K562 (cell line): ENCODE data around the gene MRPL10. TPM values are rescaled to one million over a fixed set of nuclear protein-coding genes. Genes with fewer than 3 reads are reported as not detected.

Source experiments
- CREB3L1 ChIP-seq: fragments of 450-650 bp; IDR thresholded peaks from 2 replicates; pipeline ENCODE4 v1.6.1; 2014; ENCODE audit warnings: low read depth, mild to moderate bottlenecking, moderate library complexity, borderline replicate concordance
- DEAF1 ChIP-seq: fragments of 450-650 bp; formaldehyde crosslinking; IDR thresholded peaks from 2 replicates; pipeline ENCODE4 v1.4.0; 2020; ENCODE audit warnings: mild to moderate bottlenecking, moderate library complexity
- ETS1 ChIP-seq: conservative IDR thresholded peaks from 2 replicates; pipeline ENCODE4 v1.6.1; 2011; ENCODE audit warnings: low read depth, mild to moderate bottlenecking, low read length; ENCODE audit not compliant: control insufficient read depth
- JUND ChIP-seq, 2 experiments: IDR thresholded peaks; 2 replicates in 1 of 2; 3 replicates in 1 of 2; pipeline ENCODE4 v1.6.1; 2011; ENCODE audit warnings: borderline replicate concordance in 2 of 2, low read depth in 2 of 2, low read length in 2 of 2, improper control_type of control experiment in 1 of 2, missing biosample characterization in 1 of 2, missing genetic modification characterization in 1 of 2, missing genetic modification reagents in 1 of 2
- MIER1 ChIP-seq: fragments of 450-650 bp; IDR thresholded peaks from 2 replicates; pipeline ENCODE4 v1.6.1; 2016; ENCODE audit warnings: antibody characterized with exemption, mild to moderate bottlenecking, low read depth
- NFXL1 ChIP-seq: fragments of 450-650 bp; formaldehyde crosslinking; IDR thresholded peaks from 2 replicates; pipeline ENCODE4 v1.4.0; 2021; ENCODE audit warnings: mild to moderate bottlenecking
- NR2C1 ChIP-seq, 2 experiments: fragments of 450-650 bp; IDR thresholded peaks; 2 replicates each; pipeline ENCODE4 v1.6.1; 2017; ENCODE audit warnings: mild to moderate bottlenecking in 2 of 2, antibody characterized with exemption in 1 of 2, inconsistent platforms in 1 of 2, missing compliant biosample characterization in 1 of 2, missing genetic modification characterization in 1 of 2
- NRF1 ChIP-seq, 2 experiments: fragments of 450-650 bp; IDR thresholded peaks in 1 of 2; conservative IDR thresholded peaks in 1 of 2; 2 replicates each; pipeline ENCODE4 v1.6.1; 2014; ENCODE audit warnings: mild to moderate bottlenecking in 2 of 2
- PHTF2 ChIP-seq: fragments of 250-450 bp; sonication (Bioruptor Pico); IDR thresholded peaks from 2 replicates; pipeline ENCODE4 v1.5.0; 2021; ENCODE audit warnings: mild to moderate bottlenecking
- PRDM10 ChIP-seq: fragments of 450-650 bp; IDR thresholded peaks from 2 replicates; pipeline ENCODE4 v1.6.1; 2018; ENCODE audit not compliant: partially characterized antibody
- SMC3 ChIP-seq: conservative IDR thresholded peaks from 2 replicates; pipeline ENCODE4 v1.6.1; 2011; ENCODE audit warnings: low read depth, low read length, improper control_type of control experiment; ENCODE audit not compliant: insufficient read depth
- TCF7 ChIP-seq: sonication (generic); IDR thresholded peaks from 2 replicates; pipeline ENCODE4 v1.6.1; 2016; ENCODE audit warnings: antibody characterized with exemption, borderline replicate concordance
- ZC3H4 ChIP-seq: sonication (generic); formaldehyde crosslinking; IDR thresholded peaks from 2 replicates; pipeline ENCODE4 v1.9.0; 2021; ENCODE audit warnings: missing genetic modification reagents, borderline replicate concordance
- ZNF263 ChIP-seq: sonication (generic); formaldehyde crosslinking; IDR thresholded peaks from 2 replicates; pipeline ENCODE4 v1.8.0; 2022; ENCODE audit warnings: mild to moderate bottlenecking, missing genetic modification reagents, borderline replicate concordance
- ZNF347 ChIP-seq: fragments of 450-650 bp; formaldehyde crosslinking; IDR thresholded peaks from 2 replicates; pipeline ENCODE4 v1.4.0; 2020; ENCODE audit warnings: low read depth, mild to moderate bottlenecking, moderate library complexity
- ZNF511 ChIP-seq: sonication (generic); formaldehyde crosslinking; IDR thresholded peaks from 2 replicates; pipeline ENCODE4 v1.8.0; 2022; ENCODE audit warnings: mild to moderate bottlenecking, missing genetic modification reagents
- ZNF583 ChIP-seq: fragments of 250-450 bp; sonication (Bioruptor Pico); IDR thresholded peaks from 2 replicates; pipeline ENCODE4 v1.4.0; 2020
- ZNF764 ChIP-seq: fragments of 250-450 bp; sonication (Bioruptor Pico); IDR thresholded peaks from 2 replicates; pipeline ENCODE4 v1.4.0; 2020; ENCODE audit warnings: low read depth, mild to moderate bottlenecking, moderate library complexity
- polyA plus RNA-seq, 8 experiments: library from polyadenylated mRNA; depleted of rRNA in 4 of 8; stranded (reverse) in 5 of 8; unstranded in 3 of 8; fragments of >200 nt; fragmentation: Nextera tagmentation in 2 of 8; fragmentation: Illumina TruSeq in 1 of 8; extraction: Ambion mirVana in 2 of 8; extraction: Trizol in 1 of 8; gene quantifications; 2 replicates each; pipeline versions ENCODE4 v1.2.1 to v1.2.3, GENCODE V29; 2011 to 2014; ENCODE audit warnings: inconsistent platforms in 1 of 8, missing spikeins in 1 of 8
- total RNA-seq, 7 experiments: library from RNA; depleted of rRNA in 6 of 7; stranded (reverse); fragments of >200 nt in 6 of 7; fragmentation: Illumina TruSeq in 2 of 7; extraction: Trizol in 2 of 7; gene quantifications; 2 replicates each; pipeline versions ENCODE4 v1.2.1 to v1.2.3, GENCODE V29; 2011 to 2021; ENCODE audit warnings: low replicate concordance in 1 of 7

MRPL10 gene
- total and polyA plus RNA-seq, 9 of the 15 experiments (the other 6 are each of a cell fraction or from before 2014, with no cell fraction given), result 27.8 to 105 (median 67.3) TPM

GRCh38 chr17:47866941-47867340 lies 35.6 kb upstream of the MRPL10 start (continued):
- TF ChIP-seq ETS1 (peak; percentile 85), ZC3H4 (no peak), TCF7 (peak; percentile 90), SMC3 (no peak), ZNF263 (peak; percentile 55; the same call in 1 of the 2 replicates), PRDM10 (peak; percentile 54), ZNF347 (no peak), NRF1 (conservative IDR thresholded peaks at IDR 0.05 in 1 of 2, IDR thresholded peaks at IDR 0.05 in 1 of 2) (peak; percentile 48 to 61; a peak in 3 of 4 replicates), ZNF764 (CRISPR knock-in tag) (no peak), JUND (IDR thresholded peaks at IDR 0.05; ENCODE audit: borderline replicate concordance, low read depth, low read length) (peak; percentile 97), JUND (tag; IDR thresholded peaks at IDR 0.05; ENCODE audit: borderline replicate concordance, low read depth, low read length) (peak; percentile 99; the same call in 2 of the 3 replicates), DEAF1 (CRISPR knock-in tag) (no peak), NFXL1 (no peak), ZNF511 (no peak), PHTF2 (CRISPR knock-in tag) (no peak), MIER1 (no peak), ZNF583 (CRISPR knock-in tag) (peak; percentile 84), NR2C1 (IDR thresholded peaks at IDR 0.05) (peak; percentile 71), NR2C1 (tag; IDR thresholded peaks at IDR 0.05) (peak; percentile 78; the same call in 1 of the 2 replicates), CREB3L1 (0 out of 2 replicates have a peak, but pooled peaks have one; percentile 50)
